ENCODE results near the gene ANK3.

DNA sequence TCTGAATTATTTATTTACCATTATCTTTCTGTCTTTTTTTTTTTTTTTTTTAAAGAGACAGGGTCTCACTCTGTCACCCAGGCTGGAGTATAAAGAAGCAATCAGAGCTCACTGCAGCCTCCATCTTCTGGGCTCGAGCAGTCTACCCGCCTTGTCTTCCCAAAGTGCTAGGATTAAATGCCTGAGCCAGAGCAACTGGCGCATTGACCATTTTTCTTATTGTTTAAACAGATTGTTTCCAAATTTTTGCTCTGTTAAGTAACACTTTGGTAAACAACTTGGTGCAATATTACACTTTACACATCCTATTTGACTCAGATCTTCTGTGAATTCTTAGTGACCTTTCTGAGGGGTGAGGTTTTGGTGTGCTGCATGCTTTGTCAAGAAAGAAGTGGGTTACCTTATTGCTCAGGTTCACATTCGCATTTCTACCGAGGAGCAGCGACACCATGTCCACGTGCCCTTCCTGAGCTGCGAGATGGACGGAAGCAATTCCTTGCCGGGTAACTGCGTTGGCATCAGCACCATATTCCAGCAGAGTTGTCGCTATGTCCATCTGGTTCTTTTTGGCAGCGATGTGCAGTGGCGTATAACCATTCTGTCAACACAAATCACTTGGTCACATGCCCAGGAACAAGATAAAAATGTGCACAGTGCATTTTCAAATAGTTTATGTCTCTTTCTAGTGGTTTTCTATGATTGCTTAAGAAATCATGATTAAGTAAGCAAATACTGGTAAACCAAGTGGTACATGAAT lies 203.2 kb downstream of the ANK3 start:
- TF ChIP-seq RAD21 (IDR thresholded peaks at IDR 0.05; ENCODE audit: low read depth) (no peak), ZFX (IDR thresholded peaks at IDR 0.05) (no peak), POLR2A (IDR thresholded peaks at IDR 0.05; ENCODE audit: borderline replicate concordance, extremely low read depth, insufficient read depth, insufficient read length) (no peak), EZH2phosphoT487 (IDR thresholded peaks at IDR 0.05; ENCODE audit: borderline replicate concordance) (no peak), EZH2 (IDR thresholded peaks at IDR 0.05) (no peak), SP1 (IDR thresholded peaks at IDR 0.05; ENCODE audit: low read depth) (no peak)
- TF ChIP-seq, protein P1, sequence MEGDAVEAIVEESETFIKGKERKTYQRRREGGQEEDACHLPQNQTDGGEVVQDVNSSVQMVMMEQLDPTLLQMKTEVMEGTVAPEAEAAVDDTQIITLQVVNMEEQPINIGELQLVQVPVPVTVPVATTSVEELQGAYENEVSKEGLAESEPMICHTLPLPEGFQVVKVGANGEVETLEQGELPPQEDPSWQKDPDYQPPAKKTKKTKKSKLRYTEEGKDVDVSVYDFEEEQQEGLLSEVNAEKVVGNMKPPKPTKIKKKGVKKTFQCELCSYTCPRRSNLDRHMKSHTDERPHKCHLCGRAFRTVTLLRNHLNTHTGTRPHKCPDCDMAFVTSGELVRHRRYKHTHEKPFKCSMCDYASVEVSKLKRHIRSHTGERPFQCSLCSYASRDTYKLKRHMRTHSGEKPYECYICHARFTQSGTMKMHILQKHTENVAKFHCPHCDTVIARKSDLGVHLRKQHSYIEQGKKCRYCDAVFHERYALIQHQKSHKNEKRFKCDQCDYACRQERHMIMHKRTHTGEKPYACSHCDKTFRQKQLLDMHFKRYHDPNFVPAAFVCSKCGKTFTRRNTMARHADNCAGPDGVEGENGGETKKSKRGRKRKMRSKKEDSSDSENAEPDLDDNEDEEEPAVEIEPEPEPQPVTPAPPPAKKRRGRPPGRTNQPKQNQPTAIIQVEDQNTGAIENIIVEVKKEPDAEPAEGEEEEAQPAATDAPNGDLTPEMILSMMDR (IDR thresholded peaks at IDR 0.05 in 2 of 3, conservative IDR thresholded peaks at IDR 0.05 in 1 of 3; ENCODE audit: borderline replicate concordance in 1 of 3, insufficient read depth in 1 of 3, low read depth in 2 of 3, low read length in 2 of 3), result no peak
- TF ChIP-seq, protein P2, sequence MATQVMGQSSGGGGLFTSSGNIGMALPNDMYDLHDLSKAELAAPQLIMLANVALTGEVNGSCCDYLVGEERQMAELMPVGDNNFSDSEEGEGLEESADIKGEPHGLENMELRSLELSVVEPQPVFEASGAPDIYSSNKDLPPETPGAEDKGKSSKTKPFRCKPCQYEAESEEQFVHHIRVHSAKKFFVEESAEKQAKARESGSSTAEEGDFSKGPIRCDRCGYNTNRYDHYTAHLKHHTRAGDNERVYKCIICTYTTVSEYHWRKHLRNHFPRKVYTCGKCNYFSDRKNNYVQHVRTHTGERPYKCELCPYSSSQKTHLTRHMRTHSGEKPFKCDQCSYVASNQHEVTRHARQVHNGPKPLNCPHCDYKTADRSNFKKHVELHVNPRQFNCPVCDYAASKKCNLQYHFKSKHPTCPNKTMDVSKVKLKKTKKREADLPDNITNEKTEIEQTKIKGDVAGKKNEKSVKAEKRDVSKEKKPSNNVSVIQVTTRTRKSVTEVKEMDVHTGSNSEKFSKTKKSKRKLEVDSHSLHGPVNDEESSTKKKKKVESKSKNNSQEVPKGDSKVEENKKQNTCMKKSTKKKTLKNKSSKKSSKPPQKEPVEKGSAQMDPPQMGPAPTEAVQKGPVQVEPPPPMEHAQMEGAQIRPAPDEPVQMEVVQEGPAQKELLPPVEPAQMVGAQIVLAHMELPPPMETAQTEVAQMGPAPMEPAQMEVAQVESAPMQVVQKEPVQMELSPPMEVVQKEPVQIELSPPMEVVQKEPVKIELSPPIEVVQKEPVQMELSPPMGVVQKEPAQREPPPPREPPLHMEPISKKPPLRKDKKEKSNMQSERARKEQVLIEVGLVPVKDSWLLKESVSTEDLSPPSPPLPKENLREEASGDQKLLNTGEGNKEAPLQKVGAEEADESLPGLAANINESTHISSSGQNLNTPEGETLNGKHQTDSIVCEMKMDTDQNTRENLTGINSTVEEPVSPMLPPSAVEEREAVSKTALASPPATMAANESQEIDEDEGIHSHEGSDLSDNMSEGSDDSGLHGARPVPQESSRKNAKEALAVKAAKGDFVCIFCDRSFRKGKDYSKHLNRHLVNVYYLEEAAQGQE (IDR thresholded peaks at IDR 0.05; ENCODE audit: low read depth), result no peak
- TF ChIP-seq, protein P3, sequence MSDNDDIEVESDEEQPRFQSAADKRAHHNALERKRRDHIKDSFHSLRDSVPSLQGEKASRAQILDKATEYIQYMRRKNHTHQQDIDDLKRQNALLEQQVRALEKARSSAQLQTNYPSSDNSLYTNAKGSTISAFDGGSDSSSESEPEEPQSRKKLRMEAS (IDR thresholded peaks at IDR 0.05), result no peak
- TF ChIP-seq, protein P4, sequence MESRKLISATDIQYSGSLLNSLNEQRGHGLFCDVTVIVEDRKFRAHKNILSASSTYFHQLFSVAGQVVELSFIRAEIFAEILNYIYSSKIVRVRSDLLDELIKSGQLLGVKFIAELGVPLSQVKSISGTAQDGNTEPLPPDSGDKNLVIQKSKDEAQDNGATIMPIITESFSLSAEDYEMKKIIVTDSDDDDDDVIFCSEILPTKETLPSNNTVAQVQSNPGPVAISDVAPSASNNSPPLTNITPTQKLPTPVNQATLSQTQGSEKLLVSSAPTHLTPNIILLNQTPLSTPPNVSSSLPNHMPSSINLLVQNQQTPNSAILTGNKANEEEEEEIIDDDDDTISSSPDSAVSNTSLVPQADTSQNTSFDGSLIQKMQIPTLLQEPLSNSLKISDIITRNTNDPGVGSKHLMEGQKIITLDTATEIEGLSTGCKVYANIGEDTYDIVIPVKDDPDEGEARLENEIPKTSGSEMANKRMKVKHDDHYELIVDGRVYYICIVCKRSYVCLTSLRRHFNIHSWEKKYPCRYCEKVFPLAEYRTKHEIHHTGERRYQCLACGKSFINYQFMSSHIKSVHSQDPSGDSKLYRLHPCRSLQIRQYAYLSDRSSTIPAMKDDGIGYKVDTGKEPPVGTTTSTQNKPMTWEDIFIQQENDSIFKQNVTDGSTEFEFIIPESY (IDR thresholded peaks at IDR 0.05; ENCODE audit: extremely low read depth, insufficient replicate concordance, low read length), result no peak
